Measurements from ENCODE around the gene LPXN.
"Not testable (repeated sequence)": the region's sequence is repeated elsewhere in the genome, so short reads cannot be mapped to it uniquely, and the experiment has no call there.

Gene LPXN

DNA sequence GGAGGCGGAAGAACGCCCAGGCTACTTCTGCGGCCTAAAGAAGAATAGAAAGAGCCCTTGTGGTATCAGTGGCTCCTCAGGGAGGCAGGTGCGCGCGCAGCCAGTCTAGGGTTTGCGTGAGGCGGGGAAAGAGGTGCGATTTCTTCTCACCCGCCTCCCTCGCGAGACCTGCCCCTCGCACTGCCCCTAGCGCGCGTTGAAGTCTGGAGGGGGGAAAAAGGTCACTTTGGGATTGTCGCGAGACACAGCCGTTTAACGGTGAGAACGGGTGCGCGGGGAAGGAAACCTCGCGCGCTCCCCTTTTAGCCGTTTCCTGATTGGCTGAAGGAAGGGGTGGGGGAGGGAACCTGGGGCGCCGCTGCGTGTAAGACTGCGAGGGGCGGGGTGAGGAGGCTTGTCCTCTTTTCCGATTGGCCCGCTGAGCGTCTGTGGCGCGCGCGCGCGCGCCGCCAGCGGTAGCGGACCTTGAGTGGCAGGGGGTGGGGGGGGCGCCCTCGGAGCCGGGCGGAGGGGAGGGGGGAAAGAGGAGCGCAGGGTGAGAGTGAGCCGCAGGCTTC is 3.1 kb upstream of the LPXN start, which contains the start of gene ZFP91:
Gene ZFP91, plus strand, starts transcription at position 429 of the 557 bp plus-strand sequence. CDS start 219 bp downstream, outside the sequence.
- DNase-seq, result peak; percentile 97

DNA sequence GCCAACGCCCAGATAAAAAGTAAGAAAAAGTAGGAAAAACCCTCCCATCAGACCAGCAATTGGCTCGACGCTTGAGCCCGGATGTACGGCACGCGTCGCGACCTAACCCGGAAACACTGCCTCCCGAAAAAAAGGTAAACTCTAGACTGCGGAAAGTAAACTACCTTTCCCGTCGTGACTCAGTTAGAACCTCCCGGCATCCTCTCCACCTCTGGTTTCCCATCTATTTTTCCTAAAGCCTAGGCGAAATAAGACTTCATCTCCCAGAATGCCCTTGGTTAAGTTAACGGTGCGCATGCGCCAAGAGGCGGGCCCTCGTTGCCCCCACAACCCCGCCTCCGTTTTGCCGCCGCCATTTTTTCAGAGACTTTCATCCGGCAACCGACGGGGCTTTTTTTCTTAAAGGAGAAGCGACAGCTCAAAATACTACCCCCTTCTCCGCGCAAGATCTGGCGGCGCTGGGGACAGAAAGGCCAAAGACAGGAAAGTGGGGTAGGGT is 2.5 kb upstream of the LPXN start:
- DNase-seq, result peak; percentile 88

- peak; percentile 88 for DNase-seq
These were observed 2.0 kb upstream of the LPXN start for GRCh38 chr11:58577555-58578135.

GRCh38 chr11:58576887-58577471 is 1.3 kb upstream of the LPXN start:
- DNase-seq, result no peak

DNA sequence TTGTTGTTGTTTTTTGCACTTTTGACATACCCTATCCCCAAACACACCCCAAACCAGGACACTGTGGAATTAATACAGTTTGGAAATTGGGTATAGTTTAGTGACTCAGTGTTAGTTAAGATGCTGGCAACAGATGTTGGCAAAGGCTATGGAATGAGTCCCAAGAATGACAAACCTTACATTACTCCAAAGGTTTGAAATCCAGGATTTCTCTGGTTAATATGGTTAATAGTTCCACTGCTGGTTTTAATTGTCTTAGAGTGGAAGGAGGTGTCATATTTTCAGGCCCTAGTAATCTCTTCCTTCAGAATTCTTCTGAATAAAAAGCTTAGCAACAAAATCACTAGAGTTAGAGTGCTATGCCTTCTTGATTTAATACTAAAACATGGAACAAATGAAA is 775 bp downstream of the LPXN start:
- no peak for DNase-seq

DNA sequence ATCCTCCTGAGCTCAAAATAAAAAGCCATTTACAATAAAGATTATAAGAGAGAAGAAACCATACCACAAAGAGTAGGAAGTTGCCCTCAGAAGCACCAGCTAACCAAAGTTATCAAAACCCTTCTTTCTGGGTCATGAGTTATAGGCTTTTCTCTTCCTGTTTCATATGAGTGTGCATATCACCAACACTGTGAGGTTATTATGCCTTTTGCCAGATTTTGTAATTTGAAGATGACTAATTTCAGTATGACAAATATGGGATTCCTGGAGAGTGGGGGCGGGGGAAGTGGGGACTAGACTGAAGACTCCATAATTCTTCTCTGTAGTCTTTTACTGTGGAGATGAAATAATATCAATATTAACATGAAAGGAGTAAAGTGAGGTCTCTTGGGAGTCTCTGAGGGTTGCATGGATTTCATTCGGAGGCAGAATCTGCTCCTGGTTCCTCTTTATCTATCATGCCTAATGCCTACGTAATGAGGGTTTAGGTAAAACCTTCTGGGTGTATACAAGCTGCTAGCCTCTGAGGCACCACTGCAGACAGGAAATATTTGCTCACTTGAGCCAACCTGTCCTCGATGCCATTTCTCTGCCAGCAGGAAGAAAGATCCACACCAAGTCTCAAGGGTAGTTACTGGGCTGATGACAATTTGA is 2.1 kb downstream of the LPXN start:
- peak; percentile 24 for DNase-seq

- not testable (repeated sequence) for DNase-seq
These were observed 2.8 kb downstream of the LPXN start for GRCh38 chr11:58572906-58573305.

DNA sequence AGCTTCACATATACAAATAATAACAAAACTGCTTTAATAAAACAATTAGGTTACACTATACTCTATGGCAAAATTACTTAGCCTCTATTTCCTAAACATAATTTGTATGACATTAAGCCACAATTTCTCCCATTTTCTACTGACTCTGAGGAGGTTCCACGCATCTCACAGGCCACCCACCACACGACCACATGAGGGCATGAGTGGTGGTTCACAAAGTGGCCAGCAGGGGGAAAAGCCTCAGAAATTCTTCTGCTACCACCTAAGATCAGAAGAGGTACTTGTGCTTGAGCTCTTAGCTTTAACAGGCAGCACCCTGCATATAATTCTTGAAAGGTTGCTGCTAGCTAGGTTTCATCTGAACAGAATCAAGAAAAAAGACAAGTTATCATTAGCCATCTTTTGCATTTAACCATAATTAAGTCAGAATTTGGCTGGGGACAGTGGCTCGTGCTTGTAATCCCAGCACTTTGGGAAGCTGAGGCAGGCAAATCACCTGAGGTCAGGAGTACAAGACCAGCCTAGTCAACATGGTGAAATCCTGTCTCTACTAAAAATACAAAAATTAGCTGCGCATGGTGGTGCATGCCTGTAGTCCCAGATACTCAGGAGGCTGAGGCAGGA is 7.7 kb downstream of the LPXN start:
- DNase-seq, result peak; percentile 24

DNA sequence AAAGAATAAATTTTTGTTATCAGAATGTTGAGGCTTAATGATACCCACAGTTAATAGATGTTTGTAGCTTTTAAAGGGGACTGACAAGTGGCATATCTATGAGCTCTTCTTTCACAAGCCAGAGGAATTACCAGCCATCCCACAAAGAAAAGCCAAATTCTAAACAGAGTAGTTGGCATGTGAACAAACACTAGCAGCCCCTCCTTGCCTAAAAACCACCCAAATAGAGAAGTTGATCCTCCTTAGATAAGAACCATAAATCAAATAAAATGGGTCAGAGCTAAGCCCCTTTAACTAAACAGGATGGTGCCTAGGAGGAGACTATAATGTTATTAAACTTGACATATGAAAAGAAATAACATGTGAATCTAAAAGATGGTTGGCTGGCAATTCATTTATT is 11.4 kb downstream of the LPXN start:
- no peak for DNase-seq

- DNase-seq, result no peak
These were observed 13.3 kb downstream of the LPXN start for GRCh38 chr11:58562375-58562800.

DNA sequence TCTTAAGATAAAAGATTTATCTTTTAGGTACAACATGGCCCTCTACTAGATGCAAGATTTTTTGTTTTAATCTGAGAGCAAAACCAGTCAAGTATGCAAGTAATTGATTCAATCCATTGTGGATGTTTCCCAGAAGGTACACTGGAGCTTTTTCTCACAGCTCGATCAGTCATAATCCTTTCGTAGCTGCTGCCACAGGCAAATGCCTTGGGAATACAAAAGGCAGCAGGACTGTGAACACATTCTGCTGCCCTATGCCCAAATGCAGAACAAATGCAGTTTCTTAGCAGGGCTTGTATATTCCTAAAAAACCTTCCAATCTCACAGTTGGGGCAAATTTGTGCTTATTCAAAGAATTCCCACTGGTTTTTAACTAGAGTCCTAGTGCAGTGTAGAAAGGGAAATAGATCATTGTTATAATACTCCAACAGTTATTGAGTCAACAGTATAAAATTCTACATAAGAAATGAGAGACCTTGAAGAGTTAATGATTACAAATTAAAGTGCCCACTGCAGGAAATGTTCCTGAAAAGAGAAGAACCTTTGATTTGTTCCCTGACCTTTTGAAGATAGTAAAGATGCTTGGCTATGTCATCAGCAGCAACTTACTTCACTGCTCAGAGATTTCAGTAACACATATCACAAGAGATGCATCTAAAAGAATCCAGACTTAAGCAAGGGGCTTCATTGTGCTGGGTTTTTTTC is 14.1 kb downstream of the LPXN start:
- DNase-seq, result no peak

DNA sequence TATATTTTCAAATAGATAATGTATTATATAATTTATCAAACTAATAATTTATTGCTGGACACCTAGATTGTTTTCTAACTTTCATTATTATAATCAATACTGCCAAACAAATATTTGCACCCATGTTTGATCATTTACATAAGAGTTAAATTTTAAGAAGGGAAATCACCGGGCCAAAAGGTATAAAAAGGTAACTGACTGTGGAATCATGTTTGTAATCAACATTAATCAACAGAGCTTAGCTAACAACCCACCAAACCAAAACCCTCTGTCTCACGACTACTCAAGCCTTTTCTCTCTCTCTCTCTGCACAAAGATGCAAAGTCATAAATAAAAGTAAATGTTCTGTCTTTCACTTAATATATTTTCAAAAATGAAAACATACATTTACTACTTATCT is 14.8 kb downstream of the LPXN start:
- DNase-seq, result no peak

DNA sequence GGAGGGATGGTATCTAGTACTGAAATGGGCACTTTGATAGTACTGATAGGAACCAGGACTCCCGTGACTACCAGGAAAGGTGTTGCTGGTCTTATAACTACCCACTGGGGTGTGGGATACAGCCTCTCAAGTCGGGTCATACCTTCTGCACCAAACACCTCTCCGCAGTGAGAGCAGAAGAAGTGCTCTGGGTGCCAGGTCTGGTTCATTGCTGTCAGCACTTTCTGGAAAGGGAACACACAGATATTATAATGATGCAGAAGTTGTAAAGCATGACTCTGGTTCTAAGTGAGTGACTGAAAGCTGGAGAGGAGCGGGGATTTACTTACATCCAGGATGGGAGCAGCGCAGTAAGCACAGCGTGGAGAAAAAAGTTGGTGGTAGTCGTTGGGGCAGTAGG is 26.0 kb downstream of the LPXN start:
- DNase-seq, result no peak

DNA sequence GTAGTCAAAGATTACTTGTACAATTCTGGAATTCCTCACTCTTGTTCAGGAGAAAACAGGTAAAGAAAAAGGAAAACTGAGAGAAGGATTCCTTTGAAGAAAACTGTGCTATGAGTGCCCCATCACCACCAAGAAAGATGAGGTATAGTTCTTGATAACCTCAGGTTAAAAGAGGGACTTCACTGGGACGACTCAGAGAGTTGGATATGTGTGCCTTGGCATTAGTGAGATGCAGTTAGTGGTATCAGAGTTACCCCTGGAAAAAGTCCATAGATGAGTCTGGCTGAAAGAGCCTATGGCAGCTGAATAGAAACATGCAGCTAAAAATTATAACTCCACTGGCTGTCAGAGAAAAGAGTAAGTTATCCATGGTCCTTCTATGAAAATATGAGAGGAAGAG is 28.8 kb downstream of the LPXN start:
- no peak for DNase-seq

- no peak for DNase-seq
These were observed 43.8 kb downstream of the LPXN start for GRCh38 chr11:58531865-58532341.

DNA sequence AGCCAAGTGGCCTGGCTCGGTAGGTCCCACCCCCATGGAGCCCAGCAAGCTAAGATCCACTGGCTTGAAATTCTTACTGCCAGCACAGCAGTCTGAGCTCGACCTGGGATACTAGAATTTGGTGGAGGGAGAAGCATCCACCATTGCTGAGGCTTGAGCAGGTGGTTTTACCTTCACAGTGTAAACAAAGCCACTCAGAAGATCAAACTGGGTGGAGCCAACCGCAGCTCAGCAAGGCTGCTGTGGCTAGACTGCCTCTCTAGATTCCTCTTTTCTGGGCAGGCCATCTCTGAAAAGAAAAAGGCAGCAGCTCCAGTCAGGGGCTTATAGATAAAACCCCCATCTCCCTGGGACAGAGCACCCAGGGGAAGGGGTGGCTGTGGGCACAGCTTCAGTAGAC is 45.4 kb downstream of the LPXN start:
- DNase-seq, result no peak

DNA sequence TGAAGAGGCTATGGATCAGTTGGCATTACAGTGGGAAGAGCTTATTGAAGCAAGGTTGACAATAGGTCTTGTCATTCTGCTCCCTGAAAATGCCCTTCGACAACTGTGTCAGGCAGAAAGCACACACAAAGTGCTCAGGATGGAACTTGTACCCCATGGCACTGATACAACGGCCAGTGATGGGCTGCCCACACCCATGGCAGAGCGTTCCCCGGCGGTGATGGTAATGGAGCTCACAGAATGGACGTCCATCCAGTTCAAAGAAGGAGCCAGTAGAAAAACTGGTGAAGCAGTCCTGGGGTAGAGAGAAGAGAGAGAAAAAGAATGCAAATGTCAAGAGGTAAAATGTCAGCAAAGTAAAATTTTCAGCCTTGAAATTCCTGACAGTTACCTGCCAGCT is 48.2 kb downstream of the LPXN start:
- no peak for DNase-seq

GRCh38 chr11:58526721-58527120 is 48.9 kb downstream of the LPXN start:
- DNase-seq, result no peak

DNA sequence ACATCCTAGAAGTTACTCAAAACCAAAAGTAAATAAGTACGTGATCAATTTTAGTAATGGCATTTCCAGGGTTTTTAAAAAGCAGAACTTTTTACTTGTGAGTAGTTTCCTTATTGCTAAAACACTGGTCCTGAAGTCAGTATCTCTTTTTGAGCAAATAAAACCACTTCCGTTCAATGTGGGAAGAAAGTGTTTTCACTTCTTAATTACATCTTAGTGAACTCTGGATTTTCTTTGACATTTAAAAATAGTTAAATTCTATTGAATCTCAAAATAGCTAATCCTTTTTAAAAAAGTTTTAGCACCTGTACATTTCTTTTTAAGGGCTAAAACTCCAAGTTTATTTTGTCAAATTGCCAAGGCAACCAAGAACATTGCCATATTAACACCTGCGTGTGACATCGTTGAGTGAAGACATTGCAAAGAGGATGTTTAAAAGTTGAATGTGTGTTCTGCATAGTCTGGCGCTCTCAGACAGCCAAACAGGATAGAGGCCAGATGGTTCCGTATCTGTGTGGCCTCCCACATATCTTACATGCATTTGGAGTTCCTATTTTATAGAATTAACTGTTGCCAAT is 50.5 kb downstream of the LPXN start:
- DNase-seq, result no peak

GRCh38 chr11:58524232-58525036 is 51.2 kb downstream of the LPXN start:
- DNase-seq, result no peak

GRCh38 chr11:58513747-58514367 is 61.8 kb downstream of the LPXN start:
- DNase-seq, result no peak

All from NK-92 treated with Interleukin-12 subunit alpha and Interleukin-12 subunit beta, amount 100 ng/mL, for 24 hours (cell line).